B cell (primary cell): ENCODE measurements around the gene LEMD1. TPM values are rescaled to one million over a fixed set of nuclear protein-coding genes. Genes with fewer than 3 reads are reported as not detected.

ENCODE experiments used
- ATAC-seq: fragments of 200-7000 bp; cut with Tn5 transposase; one replicate; pipeline ENCODE4 v1.10.0; 2021; ENCODE audit warnings: low read depth, mild to moderate bottlenecking, moderate number of reproducible peaks, moderate library complexity
- CTCF ChIA-PET: fragments of 350-600 bp; sonication (Branson Sonifier 250); formaldehyde crosslinking; loops from one replicate; lab custom pipeline; 2021; ENCODE audit warnings: antibody characterized with exemption, inconsistent platforms; lab: Charles Lee
- POLR2A ChIA-PET: fragments of 350-600 bp; sonication (Branson Sonifier 250); formaldehyde crosslinking; loops from one replicate; lab custom pipeline; 2021; ENCODE audit warnings: antibody characterized with exemption; lab: Charles Lee
- DNase-seq: peaks from one replicate; pipeline ENCODE4 v3.0.0; 2013
- H2AFZ ChIP-seq: 2 replicates; pipeline ENCODE4 v1.6.1; 2012; ENCODE audit warnings: mild to moderate bottlenecking, low read depth, low read length; ENCODE audit not compliant: insufficient read depth, poor library complexity, severe bottlenecking
- H3K27ac ChIP-seq, 2 donors: 1 replicate in 1 of 2; 2 replicates in 1 of 2; pipeline ENCODE4 v1.5.1; 2012 to 2013; ENCODE audit warnings: low read length in 2 of 2, mild to moderate bottlenecking in 2 of 2, moderate library complexity in 1 of 2
- H3K27me3 ChIP-seq, 4 experiments: fragments of 200-600 bp in 1 of 4; sonication (generic) in 1 of 4; replicated peaks in 1 of 4; 1 replicate in 2 of 4; 2 replicates in 2 of 4; pipeline versions ENCODE4 v1.6.1 to v1.7.0; 2013 to 2016; ENCODE audit warnings: low read length in 3 of 4, mild to moderate bottlenecking in 2 of 4, mixed read lengths in 1 of 4, moderate library complexity in 1 of 4; ENCODE audit not compliant: insufficient read depth in 4 of 4, control insufficient read depth in 3 of 4; ENCODE audit errors: control extremely low read depth in 1 of 4
- H3K36me3 ChIP-seq, 2 experiments: replicated peaks in 1 of 2; 1 replicate in 1 of 2; 2 replicates in 1 of 2; pipeline versions ENCODE4 v1.6.1 to v1.7.1; 2013; ENCODE audit warnings: low read length in 1 of 2; ENCODE audit not compliant: insufficient read depth in 2 of 2, control insufficient read depth in 1 of 2; ENCODE audit errors: control extremely low read depth in 1 of 2, extremely low read depth in 1 of 2
- H3K4me1 ChIP-seq, 2 donors: fragments of 200-600 bp in 1 of 2; sonication (generic) in 1 of 2; 1 replicate in 1 of 2; 2 replicates in 1 of 2; pipeline versions ENCODE4 v1.5.1 to v1.6.1; 2013 to 2017; ENCODE audit warnings: low read length in 2 of 2; ENCODE audit not compliant: control insufficient read depth in 2 of 2, insufficient read depth in 2 of 2
- H3K4me2 ChIP-seq: replicated peaks from 2 replicates; pipeline ENCODE3; 2012; ENCODE audit warnings: mild to moderate bottlenecking, low read depth, low read length; ENCODE audit not compliant: poor library complexity, severe bottlenecking
- H3K4me3 ChIP-seq, 5 experiments: fragments of 200-600 bp in 1 of 5; sonication (generic) in 1 of 5; 1 replicate in 3 of 5; 2 replicates in 2 of 5; pipeline versions ENCODE4 v1.5.1 to v1.7.0; 2011 to 2016; ENCODE audit warnings: low read length in 4 of 5, mild to moderate bottlenecking in 4 of 5, low read depth in 2 of 5, control low read depth in 1 of 5, moderate library complexity in 1 of 5; ENCODE audit not compliant: insufficient read depth in 1 of 5; ENCODE audit errors: control extremely low read depth in 1 of 5, extremely low read depth in 1 of 5
- H3K79me2 ChIP-seq: fragments of 200-600 bp; sonication (generic); one replicate; pipeline ENCODE4 v1.6.0; 2016; ENCODE audit warnings: low read length; ENCODE audit not compliant: control insufficient read depth, insufficient read depth
- H3K9ac ChIP-seq: fragments of 200-600 bp; sonication (generic); 2 replicates; pipeline ENCODE4 v1.6.1; 2017; ENCODE audit warnings: mild to moderate bottlenecking, low read length, moderate library complexity
- H3K9me3 ChIP-seq, 3 donors: one replicate each; pipeline versions ENCODE4 v1.6.1 to v1.7.1; 2013; ENCODE audit warnings: low read length in 2 of 3; ENCODE audit not compliant: control insufficient read depth in 2 of 3, insufficient read depth in 1 of 3; ENCODE audit errors: control extremely low read depth in 1 of 3
- H4K20me1 ChIP-seq: 2 replicates; pipeline ENCODE4 v1.6.0; 2012; ENCODE audit warnings: mild to moderate bottlenecking, low read length; ENCODE audit not compliant: insufficient read depth, control insufficient read depth, poor library complexity, severe bottlenecking
- H3K27ac Mint-ChIP-seq: one replicate; pipeline ENCODE4 v1.8.0; 2021; ENCODE audit warnings: mixed read lengths
- H3K27me3 Mint-ChIP-seq: one replicate; pipeline ENCODE4 v1.8.0; 2021; ENCODE audit warnings: mixed read lengths
- H3K4me1 Mint-ChIP-seq: one replicate; pipeline ENCODE4 v1.8.0; 2021; ENCODE audit warnings: mixed read lengths
- H3K4me3 Mint-ChIP-seq: one replicate; pipeline ENCODE4 v1.8.0; 2021; ENCODE audit warnings: mixed read lengths
- H3K9me3 Mint-ChIP-seq: one replicate; pipeline ENCODE4 v1.8.0; 2022; ENCODE audit warnings: mixed read lengths; ENCODE audit not compliant: insufficient read depth
- EZH2 ChIP-seq: IDR thresholded peaks from 2 replicates; pipeline ENCODE4 v1.6.1; 2012; ENCODE audit warnings: borderline replicate concordance, low read depth, mild to moderate bottlenecking, moderate library complexity, low read length; ENCODE audit not compliant: insufficient read depth, poor library complexity, severe bottlenecking
- whole genome bisulfite sequencing: methylation state at CpG from one replicate; pipeline ENCODE4 v1.1.5; 2013; ENCODE audit warnings: missing lambda C conversion rate; ENCODE audit not compliant: insufficient coverage; 5-methylcytosine and 5-hydroxymethylcytosine counted together
- intact Hi-C: fragments of 100-400 bp; cut with micrococcal nuclease; formaldehyde crosslinking; loops from one replicate; pipeline ENCODE4 v1.10.0; 2022
- polyA plus RNA-seq: library from polyadenylated mRNA; depleted of rRNA; stranded (reverse); fragments of >200 nt; gene quantifications from 2 replicates; pipeline ENCODE4 v1.2.3, GENCODE V29; 2012
- total RNA-seq, 2 donors: library from RNA; stranded (reverse); fragments of 120-200 nt in 1 of 2; gene quantifications; 1 replicate in 1 of 2; 2 replicates in 1 of 2; pipeline versions ENCODE4 v1.2.3 to v1.2.4, GENCODE V29; 2013 to 2022
- TF ChIP-seq, protein P1 (sequence below): fragments of 200-600 bp; IDR thresholded peaks from one replicate; pipeline ENCODE4 v1.8.0; 2022; ENCODE audit warnings: antibody characterized with exemption, mild to moderate bottlenecking

Gene LEMD1
- total and polyA plus RNA-seq, 2 donors (not counting 1 experiment from before 2014, with no cell fraction given): 0.57 TPM; not detected in 1

DNA sequence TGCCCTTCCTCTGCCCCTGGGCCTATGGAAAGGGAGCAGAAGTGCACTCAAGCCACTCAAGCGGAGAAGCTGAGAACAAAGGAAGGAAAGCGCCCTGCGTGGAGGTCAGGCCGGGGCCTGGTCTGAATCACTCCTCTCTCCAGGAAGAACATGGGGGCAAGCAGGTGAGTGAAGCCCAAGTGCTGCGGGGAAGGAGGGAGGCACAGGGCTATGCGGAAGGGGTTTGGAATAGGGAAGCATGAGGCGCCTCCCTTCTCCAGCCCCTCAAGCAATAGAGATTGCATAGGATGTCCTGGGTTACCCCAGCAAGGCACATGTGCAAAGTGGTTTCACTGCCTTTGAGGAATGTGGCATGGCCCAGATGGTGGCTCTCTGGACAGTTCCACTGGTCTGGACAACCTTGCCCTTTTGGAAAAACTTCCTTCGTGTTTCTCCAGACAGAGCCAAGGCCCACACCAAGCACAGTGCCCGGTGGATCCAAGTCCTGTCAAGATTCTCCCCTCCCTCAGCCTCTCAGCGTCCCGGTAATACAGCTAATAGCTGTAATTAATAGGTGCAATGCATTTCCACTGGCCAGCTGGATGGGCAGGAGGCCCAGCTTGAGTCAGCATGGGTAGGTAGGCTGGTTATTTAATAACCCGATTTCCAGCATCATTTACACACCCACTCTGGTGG lies 20.3 kb upstream of the LEMD1 start:
- Histone ChIP-seq H3K4me1 (peaks cover 44 to 51% of the 10 kb centered on the region in 2 donors), H3K4me2 (peak overlapping the region; percentile 75), H3K79me2 (no peaks in the 10 kb centered on the region), H3K9ac (no peak overlapping the region), H3K27ac (no peak overlapping the region), H3K27me3 (peaks cover 0 to 11% (median 2%) of the 10 kb centered on the region in 4 experiments), H3K9me3 (peaks cover 0 to 9% (median 0%) of the 10 kb centered on the region in 3 donors), H2AFZ (no peak overlapping the region), H3K36me3 (no peaks in the 10 kb centered on the region), H3K4me3 (no peak overlapping the region), H4K20me1 (no peaks in the 10 kb centered on the region)
- no peak for ATAC-seq
- H3K27me3 Mint-ChIP-seq: peaks cover 6% of the 10 kb centered on the region
- 96% methylated on average over 4 of the region's 12 CpGs for WGBS
- peak overlapping the region; percentile 80 for H3K4me3 Mint-ChIP-seq
- H3K9me3 Mint-ChIP-seq: no peaks in the 10 kb centered on the region
- H3K27ac Mint-ChIP-seq: no peak overlapping the region
- no peak for DNase-seq
- peaks cover 50% of the 10 kb centered on the region for H3K4me1 Mint-ChIP-seq
- POLR2A ChIA-PET: no interaction called here
- TF ChIP-seq EZH2: no peak
- TF ChIP-seq, protein P1, sequence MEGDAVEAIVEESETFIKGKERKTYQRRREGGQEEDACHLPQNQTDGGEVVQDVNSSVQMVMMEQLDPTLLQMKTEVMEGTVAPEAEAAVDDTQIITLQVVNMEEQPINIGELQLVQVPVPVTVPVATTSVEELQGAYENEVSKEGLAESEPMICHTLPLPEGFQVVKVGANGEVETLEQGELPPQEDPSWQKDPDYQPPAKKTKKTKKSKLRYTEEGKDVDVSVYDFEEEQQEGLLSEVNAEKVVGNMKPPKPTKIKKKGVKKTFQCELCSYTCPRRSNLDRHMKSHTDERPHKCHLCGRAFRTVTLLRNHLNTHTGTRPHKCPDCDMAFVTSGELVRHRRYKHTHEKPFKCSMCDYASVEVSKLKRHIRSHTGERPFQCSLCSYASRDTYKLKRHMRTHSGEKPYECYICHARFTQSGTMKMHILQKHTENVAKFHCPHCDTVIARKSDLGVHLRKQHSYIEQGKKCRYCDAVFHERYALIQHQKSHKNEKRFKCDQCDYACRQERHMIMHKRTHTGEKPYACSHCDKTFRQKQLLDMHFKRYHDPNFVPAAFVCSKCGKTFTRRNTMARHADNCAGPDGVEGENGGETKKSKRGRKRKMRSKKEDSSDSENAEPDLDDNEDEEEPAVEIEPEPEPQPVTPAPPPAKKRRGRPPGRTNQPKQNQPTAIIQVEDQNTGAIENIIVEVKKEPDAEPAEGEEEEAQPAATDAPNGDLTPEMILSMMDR: no peak
- CTCF ChIA-PET: interaction anchor here (0.6 to 17.1 kb wide), 7 partner anchors 11 to 108 kb away, joined by 3 to 134 read pairs (median 6); partner anchors contain the start of gene BLACAT1
- intact Hi-C loops: no loop called here

DNA sequence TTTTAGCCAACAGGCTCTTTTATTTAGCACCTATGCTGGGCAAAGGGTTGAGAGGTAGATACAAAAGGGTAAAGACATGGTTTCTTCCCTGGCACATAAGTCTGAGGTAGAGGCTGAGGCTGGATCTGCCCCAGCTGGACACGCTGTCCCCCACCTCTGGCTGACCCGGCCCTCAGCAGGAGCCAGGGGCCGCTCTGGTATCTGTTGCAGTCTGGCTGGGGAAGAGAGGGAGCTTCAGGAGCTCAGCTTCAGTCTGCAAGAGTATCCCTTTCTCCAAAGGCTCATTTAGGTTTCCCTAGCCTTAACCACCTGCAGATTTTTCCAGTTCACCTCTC lies 19.8 kb upstream of the LEMD1 start:
- TF ChIP-seq, protein P1: no peak
- no peak for TF ChIP-seq EZH2
- H3K9me3 Mint-ChIP-seq: no peaks in the 10 kb centered on the region
- DNase-seq (no peak), ATAC-seq (no peak)
- H3K4me1 Mint-ChIP-seq: peaks cover 55% of the 10 kb centered on the region
- Histone ChIP-seq H3K36me3 (no peaks in the 10 kb centered on the region), H3K27ac (peak overlapping the region in 1 of 2 donors; percentile 37), H3K4me2 (peak overlapping the region; percentile 75), H3K4me3 (peak overlapping the region in 1 of 5 experiments; percentile 47), H3K9me3 (peaks cover 0 to 9% (median 0%) of the 10 kb centered on the region in 3 donors), H2AFZ (no peak overlapping the region), H3K27me3 (peaks cover 0 to 11% (median 2%) of the 10 kb centered on the region in 4 experiments), H4K20me1 (no peaks in the 10 kb centered on the region), H3K4me1 (peaks cover 44 to 51% of the 10 kb centered on the region in 2 donors), H3K79me2 (no peaks in the 10 kb centered on the region), H3K9ac (peak overlapping the region; percentile 37)
- POLR2A ChIA-PET: interaction anchor here (0.7 kb wide), 1 partner anchor 8 kb away, joined by 3 read pairs; no protein-coding TSS in a partner anchor
- intact Hi-C loops: no loop called here
- 82% methylated on average over 2 of the region's 3 CpGs for WGBS
- peak overlapping the region; percentile 84 for H3K27ac Mint-ChIP-seq
- CTCF ChIA-PET: interaction anchor here (1.0 to 17.1 kb wide), 9 partner anchors 11 to 167 kb away, joined by 3 to 134 read pairs (median 6); partner anchors contain the start of gene BLACAT1
- H3K27me3 Mint-ChIP-seq: peaks cover 5% of the 10 kb centered on the region
- peak overlapping the region; percentile 80 for H3K4me3 Mint-ChIP-seq
